Suprapubic skin (tissue), 3 donors: Measurements from ENCODE around the gene UMAD1.

Source experiments
- CTCF ChIP-seq, 2 donors: fragments of 200-600 bp in 1 of 2; fragments of 450-650 bp in 1 of 2; sonication (generic) in 1 of 2; IDR thresholded peaks; one replicate each; pipeline ENCODE4 v1.5.1; 2016 to 2019; ENCODE audit warnings: antibody characterized with exemption in 2 of 2, mild to moderate bottlenecking in 1 of 2, moderate library complexity in 1 of 2
- EP300 ChIP-seq: sonication (generic); formaldehyde crosslinking; IDR thresholded peaks from one replicate; pipeline ENCODE4 v1.6.1; 2017; ENCODE audit warnings: antibody characterized with exemption
- POLR2A ChIP-seq, 2 donors: fragments of 450-650 bp; IDR thresholded peaks; one replicate each; pipeline ENCODE4 v1.6.1; 2017; ENCODE audit warnings: antibody characterized with exemption in 2 of 2, mild to moderate bottlenecking in 2 of 2, moderate library complexity in 2 of 2

- TF ChIP-seq EP300 (no peak), CTCF (IDR thresholded peaks at IDR 0.05) (no peak), POLR2A (IDR thresholded peaks at IDR 0.05) (no peak)
Observed at GRCh38 chr7:7750571-7751242, 110.2 kb downstream of the UMAD1 start.
